ENCODE data around the gene MME. TPM values are rescaled to one million over a fixed set of nuclear protein-coding genes. Genes with fewer than 3 reads are reported as not detected.
"Not testable (repeated sequence)": the region's sequence is repeated elsewhere in the genome, so short reads cannot be mapped to it uniquely, and the experiment has no call there.

Gene MME
- total and polyA plus RNA-seq, 12 donors, result 0.28 to 56.0 (median 1.5) TPM

DNA sequence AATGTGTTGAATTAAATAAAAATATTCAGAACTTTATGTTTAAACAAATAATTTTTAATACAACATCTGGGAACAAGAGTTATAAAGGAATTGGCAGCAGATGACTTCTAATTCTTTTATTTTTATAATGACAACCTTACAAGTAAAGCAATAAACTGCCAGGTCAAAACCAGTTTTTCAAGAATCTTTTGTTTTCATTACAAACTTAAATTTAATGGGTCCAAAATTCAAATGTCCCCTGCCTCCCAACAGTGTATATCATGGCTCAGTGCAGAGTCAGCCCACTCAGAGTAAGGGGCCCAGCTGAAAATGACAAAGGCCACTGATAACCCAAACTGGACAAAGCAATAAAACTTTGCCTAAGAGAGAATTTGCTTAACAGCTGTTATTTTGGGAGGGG lies 131.8 kb downstream of the MME start:
- Histone ChIP-seq H3K27ac (no peak overlapping the region), H3K4me3 (no peak overlapping the region), H3K36me3 (replicated peaks in 1 of 2) (no peaks in the 10 kb centered on the region), H3K9me3 (replicated peaks in 1 of 3) (no peaks in the 10 kb centered on the region), H3K4me1 (replicated peaks in 1 of 2) (no peaks in the 10 kb centered on the region), H3K27me3 (no peaks in the 10 kb centered on the region)
- no peak for DNase-seq
- TF ChIP-seq CTCF (IDR thresholded peaks at IDR 0.05), result no peak
- no peak for TF ChIP-seq POLR2A (IDR thresholded peaks at IDR 0.05)
- intact Hi-C loops (cut with DNase I), result no loop called here

GRCh38 chr3:155216007-155216406 lies 135.9 kb downstream of the MME start:
- H3K36me3 ChIP-seq (replicated peaks in 1 of 2); H3K27me3 ChIP-seq; H3K9me3 ChIP-seq (replicated peaks in 1 of 3); intact Hi-C loops (cut with DNase I); DNase-seq; H3K4me3 ChIP-seq; H3K4me1 ChIP-seq (replicated peaks in 1 of 2); H3K27ac ChIP-seq: not testable (repeated sequence)
- WGBS, 4 donors, result 82 to 88% (median 83%) methylated on average over 3 of the region's 3 CpGs

DNA sequence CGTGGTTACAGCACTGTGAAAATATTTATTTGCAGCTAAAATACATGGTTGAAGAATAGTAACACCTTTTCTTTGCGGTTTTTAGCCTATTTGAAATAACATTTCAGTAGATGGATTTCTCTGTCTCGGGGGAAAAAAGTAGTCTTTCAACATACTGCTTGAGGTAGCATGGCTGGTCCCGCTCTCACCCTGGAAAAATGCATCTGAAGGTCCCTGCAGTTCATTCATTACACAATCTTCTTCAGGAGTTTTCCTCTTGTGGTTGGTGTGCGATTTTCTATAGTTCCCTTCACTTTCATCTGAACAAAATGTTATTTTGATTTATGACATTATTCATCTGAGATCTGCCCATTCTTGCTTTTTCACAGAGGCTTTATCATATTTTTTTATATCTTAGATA lies 137.5 kb downstream of the MME start:
- Histone ChIP-seq H3K4me3 (no peak overlapping the region), H3K9me3 (replicated peaks in 1 of 3) (no peaks in the 10 kb centered on the region), H3K4me1 (replicated peaks in 1 of 2) (no peaks in the 10 kb centered on the region), H3K36me3 (replicated peaks in 1 of 2) (no peaks in the 10 kb centered on the region), H3K27me3 (no peaks in the 10 kb centered on the region), H3K27ac (no peak overlapping the region)
- WGBS, 4 donors, result 72 to 74% (median 73%) methylated on average over 5 of the region's 5 CpGs
- no peak for DNase-seq
- intact Hi-C loops (cut with DNase I), result no loop called here
- TF ChIP-seq POLR2A (IDR thresholded peaks at IDR 0.05) (no peak), CTCF (IDR thresholded peaks at IDR 0.05) (no peak)

GRCh38 chr3:155218462-155218861 lies 138.3 kb downstream of the MME start:
- intact Hi-C loops (cut with DNase I), result no loop called here
- TF ChIP-seq CTCF (IDR thresholded peaks at IDR 0.05) (no peak), POLR2A (IDR thresholded peaks at IDR 0.05) (no peak)
- no peaks in the 10 kb centered on the region for H3K36me3 ChIP-seq (replicated peaks in 1 of 2)
- H3K27me3 ChIP-seq, result no peaks in the 10 kb centered on the region
- no peaks in the 10 kb centered on the region for H3K4me1 ChIP-seq (replicated peaks in 1 of 2)
- H3K27ac ChIP-seq, result no peak overlapping the region
- DNase-seq, result no peak
- no peak overlapping the region for H3K4me3 ChIP-seq
- H3K9me3 ChIP-seq (replicated peaks in 1 of 3), result no peaks in the 10 kb centered on the region
- 46 to 55% (median 50%) methylated on average over 7 of the region's 7 CpGs for WGBS, 4 donors

DNA sequence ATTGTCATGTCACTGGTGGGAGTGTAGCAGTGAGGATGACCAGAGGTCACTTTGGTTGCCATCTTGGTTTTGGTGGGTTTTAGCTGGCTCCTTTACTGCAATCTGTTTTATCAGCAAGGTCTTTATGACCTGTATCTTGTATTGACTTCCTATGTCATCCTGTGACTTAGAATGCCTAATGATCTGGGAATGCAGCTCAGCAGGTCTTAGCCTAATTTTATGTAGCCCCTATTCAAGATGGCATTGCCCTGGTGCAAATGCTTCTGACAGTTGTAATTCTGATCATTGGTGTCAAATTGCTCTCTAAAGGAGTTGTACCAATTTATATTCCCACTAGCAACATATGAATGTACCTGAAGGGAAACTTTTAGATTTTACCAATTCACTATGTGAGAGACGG lies 139.0 kb downstream of the MME start:
- H3K36me3 ChIP-seq (replicated peaks in 1 of 2), result no peaks in the 10 kb centered on the region
- WGBS, 4 donors, result 86 to 96% (median 94%) methylated on average over 1 of the region's 1 CpG
- TF ChIP-seq CTCF (IDR thresholded peaks at IDR 0.05) (no peak), POLR2A (IDR thresholded peaks at IDR 0.05) (no peak)

More for the DNA sequence above, 139.0 kb downstream of the MME start:
- intact Hi-C loops (cut with DNase I), result no loop called here
- H3K4me1 ChIP-seq (replicated peaks in 1 of 2), result no peaks in the 10 kb centered on the region
- no peaks in the 10 kb centered on the region for H3K27me3 ChIP-seq
- H3K4me3 ChIP-seq, result no peak overlapping the region
- H3K9me3 ChIP-seq (replicated peaks in 1 of 3), result no peaks in the 10 kb centered on the region
- H3K27ac ChIP-seq, result no peak overlapping the region
- no peak for DNase-seq
